Endothelial cell (in vitro differentiated cells): Measurements from ENCODE around the gene LIM2. TPM values are rescaled to one million over a fixed set of nuclear protein-coding genes. Genes with fewer than 3 reads are reported as not detected.
A peak's percentile ranks its signal among the peaks of the same experiment; 100 is the strongest.

Source experiments
- DNase-seq: peaks from one replicate; pipeline ENCODE4 v3.0.0; 2021; ENCODE audit warnings: low spot score
- H3K27ac Mint-ChIP-seq: one replicate; pipeline ENCODE4 v1.8.0; 2021; ENCODE audit warnings: mixed read lengths, inconsistent platforms; ENCODE audit not compliant: unreplicated experiment
- H3K27me3 Mint-ChIP-seq: one replicate; pipeline ENCODE4 v1.8.0; 2021; ENCODE audit warnings: mild to moderate bottlenecking, moderate library complexity, mixed read lengths, inconsistent platforms; ENCODE audit not compliant: unreplicated experiment
- H3K36me3 Mint-ChIP-seq: one replicate; pipeline ENCODE4 v1.8.0; 2021; ENCODE audit warnings: mild to moderate bottlenecking, low read depth, mixed read lengths, inconsistent platforms; ENCODE audit not compliant: unreplicated experiment
- H3K4me1 Mint-ChIP-seq: one replicate; pipeline ENCODE4 v1.8.0; 2021; ENCODE audit warnings: mild to moderate bottlenecking, mixed read lengths, inconsistent platforms; ENCODE audit not compliant: unreplicated experiment
- H3K4me3 Mint-ChIP-seq: one replicate; pipeline ENCODE4 v1.8.0; 2021; ENCODE audit warnings: mild to moderate bottlenecking, mixed read lengths, inconsistent platforms; ENCODE audit not compliant: unreplicated experiment
- H3K9me3 Mint-ChIP-seq: one replicate; pipeline ENCODE4 v1.8.0; 2021; ENCODE audit warnings: mixed read lengths, inconsistent platforms; ENCODE audit not compliant: unreplicated experiment
- total RNA-seq: library from RNA; stranded (reverse); fragmentation: NEBNext Ultra II Directional; extraction: Animal tissue kit (Norgen Biotek cat#: 25700); gene quantifications from one replicate; pipeline ENCODE4 v1.2.1, GENCODE V29; 2021; ENCODE audit not compliant: unreplicated experiment
- TF ChIP-seq, protein P1 (sequence below): fragments of 200-600 bp; sonication (generic); IDR thresholded peaks from one replicate; pipeline ENCODE4 v1.5.0; 2021; ENCODE audit warnings: antibody characterized with exemption; ENCODE audit not compliant: unreplicated experiment

Gene LIM2
- total RNA-seq, 1 donor from 2014 or later = not detected

DNA sequence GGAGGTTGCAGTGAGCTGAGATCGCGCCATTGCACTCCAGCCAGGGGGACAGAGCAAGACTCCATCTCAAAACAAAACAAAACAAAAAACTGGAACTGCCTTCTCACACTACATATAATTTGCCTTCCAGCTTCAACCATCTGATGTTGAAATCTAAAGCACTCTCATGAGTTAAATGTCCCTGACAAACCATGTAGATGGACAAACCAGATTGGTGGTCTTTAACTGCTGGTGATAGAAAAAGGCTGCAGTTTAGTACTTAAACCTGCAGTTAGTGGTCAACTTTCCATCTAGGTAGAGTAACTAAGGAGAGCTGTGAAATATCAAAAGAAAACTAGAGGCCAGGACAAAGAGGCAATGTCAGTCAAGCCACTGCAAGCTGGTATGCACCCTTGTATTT lies 8.4 kb upstream of the LIM2 start:
- TF ChIP-seq, protein P1, sequence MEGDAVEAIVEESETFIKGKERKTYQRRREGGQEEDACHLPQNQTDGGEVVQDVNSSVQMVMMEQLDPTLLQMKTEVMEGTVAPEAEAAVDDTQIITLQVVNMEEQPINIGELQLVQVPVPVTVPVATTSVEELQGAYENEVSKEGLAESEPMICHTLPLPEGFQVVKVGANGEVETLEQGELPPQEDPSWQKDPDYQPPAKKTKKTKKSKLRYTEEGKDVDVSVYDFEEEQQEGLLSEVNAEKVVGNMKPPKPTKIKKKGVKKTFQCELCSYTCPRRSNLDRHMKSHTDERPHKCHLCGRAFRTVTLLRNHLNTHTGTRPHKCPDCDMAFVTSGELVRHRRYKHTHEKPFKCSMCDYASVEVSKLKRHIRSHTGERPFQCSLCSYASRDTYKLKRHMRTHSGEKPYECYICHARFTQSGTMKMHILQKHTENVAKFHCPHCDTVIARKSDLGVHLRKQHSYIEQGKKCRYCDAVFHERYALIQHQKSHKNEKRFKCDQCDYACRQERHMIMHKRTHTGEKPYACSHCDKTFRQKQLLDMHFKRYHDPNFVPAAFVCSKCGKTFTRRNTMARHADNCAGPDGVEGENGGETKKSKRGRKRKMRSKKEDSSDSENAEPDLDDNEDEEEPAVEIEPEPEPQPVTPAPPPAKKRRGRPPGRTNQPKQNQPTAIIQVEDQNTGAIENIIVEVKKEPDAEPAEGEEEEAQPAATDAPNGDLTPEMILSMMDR = no peak
- Mint-ChIP-seq H3K27ac (no peak overlapping the region), H3K4me3 (no peak overlapping the region), H3K4me1 (no peaks in the 10 kb centered on the region), H3K36me3 (no peaks in the 10 kb centered on the region), H3K9me3 (no peaks in the 10 kb centered on the region), H3K27me3 (peaks cover 1% of the 10 kb centered on the region)
- DNase-seq = no peak

GRCh38 chr19:51394050-51394836 lies 6.5 kb upstream of the LIM2 start:
- Mint-ChIP-seq H3K4me3 (peak overlapping the region; percentile 80), H3K36me3 (no peaks in the 10 kb centered on the region), H3K27me3 (peaks cover 6% of the 10 kb centered on the region), H3K4me1 (no peaks in the 10 kb centered on the region), H3K27ac (peak overlapping the region; percentile 76), H3K9me3 (no peaks in the 10 kb centered on the region)
- TF ChIP-seq, protein P1 = no peak
- peak; percentile 77 for DNase-seq

DNA sequence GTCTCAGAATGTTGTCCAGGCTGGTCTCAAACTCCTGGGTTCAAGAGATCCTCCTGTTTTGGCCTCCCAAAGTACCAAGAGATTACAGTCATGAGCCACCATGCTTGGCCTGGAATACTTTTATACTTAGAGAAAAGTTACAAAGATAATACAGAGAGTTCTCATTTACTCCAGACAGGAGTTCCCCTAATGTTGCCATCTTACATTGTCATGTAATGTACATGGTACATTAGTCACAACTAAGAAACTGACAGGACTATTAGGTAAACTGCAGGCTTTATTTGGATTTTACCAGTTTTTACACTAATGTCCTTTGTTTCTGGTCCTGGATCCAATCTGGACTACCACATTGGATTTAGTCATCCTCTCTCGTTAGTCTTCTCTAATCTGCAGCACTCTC lies 4.9 kb upstream of the LIM2 start:
- H3K4me1 Mint-ChIP-seq = no peaks in the 10 kb centered on the region
- no peak for DNase-seq
- H3K4me3 Mint-ChIP-seq = no peak overlapping the region
- TF ChIP-seq, protein P1 = no peak
- peaks cover 6% of the 10 kb centered on the region for H3K27me3 Mint-ChIP-seq
- H3K27ac Mint-ChIP-seq = no peak overlapping the region
- no peaks in the 10 kb centered on the region for H3K36me3 Mint-ChIP-seq
- H3K9me3 Mint-ChIP-seq = no peaks in the 10 kb centered on the region

DNA sequence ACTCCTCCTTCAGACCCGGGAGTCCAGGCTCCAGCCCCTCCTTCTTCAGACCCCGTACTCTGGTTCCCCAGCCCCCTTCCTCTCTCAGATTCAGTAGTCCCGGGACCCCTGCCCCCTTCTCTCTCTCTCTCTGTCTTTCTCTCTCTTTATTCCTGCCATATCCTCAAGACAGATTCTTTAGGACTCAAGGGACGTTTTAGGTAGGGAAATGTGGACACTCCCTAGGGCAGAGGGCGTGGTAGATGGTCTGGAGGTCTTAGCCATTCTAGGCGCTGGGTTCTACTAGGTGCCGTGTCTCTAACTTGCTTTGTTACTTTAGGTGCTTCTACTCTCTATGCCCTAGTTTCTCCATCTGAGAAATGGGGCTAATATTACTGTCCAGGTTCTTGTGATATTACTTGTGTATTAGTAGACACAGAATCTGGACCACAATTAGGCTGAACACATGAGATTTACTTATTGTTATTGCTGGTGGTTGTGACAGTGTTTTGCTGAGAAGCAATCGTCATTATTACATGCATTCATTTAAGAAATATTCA lies 3.4 kb upstream of the LIM2 start:
- H3K27me3 Mint-ChIP-seq = peaks cover 6% of the 10 kb centered on the region
- H3K4me1 Mint-ChIP-seq = no peaks in the 10 kb centered on the region
- H3K9me3 Mint-ChIP-seq = no peaks in the 10 kb centered on the region

DNA sequence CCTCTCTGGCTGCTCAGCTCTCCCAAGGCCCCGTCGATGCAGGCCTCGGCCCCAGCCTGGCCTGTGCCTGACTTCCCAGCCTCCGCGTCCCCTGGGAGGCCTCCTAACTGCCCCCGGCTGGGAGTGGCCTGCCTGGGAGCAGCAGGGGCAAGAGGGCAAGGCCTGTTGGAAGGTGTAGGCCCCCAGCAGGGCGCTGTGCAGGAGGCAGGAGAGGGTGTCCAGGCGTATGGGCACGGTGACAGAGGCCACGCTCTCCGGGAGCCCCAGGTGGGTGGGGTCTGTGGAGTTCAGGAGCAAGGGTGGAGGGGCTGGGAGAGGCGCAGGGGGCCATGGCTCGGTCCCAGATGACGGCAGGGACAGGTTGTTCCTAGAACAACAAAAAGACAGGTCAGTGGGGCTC lies 1.4 kb upstream of the LIM2 start:
- Mint-ChIP-seq H3K36me3 (no peaks in the 10 kb centered on the region), H3K27me3 (peaks cover 6% of the 10 kb centered on the region), H3K4me3 (no peak overlapping the region), H3K4me1 (no peaks in the 10 kb centered on the region), H3K27ac (no peak overlapping the region), H3K9me3 (no peaks in the 10 kb centered on the region)
- TF ChIP-seq, protein P1 = no peak
- no peak for DNase-seq

More for the DNA sequence above, 3.4 kb upstream of the LIM2 start:
- Mint-ChIP-seq H3K27ac (no peak overlapping the region), H3K4me3 (no peak overlapping the region), H3K36me3 (no peaks in the 10 kb centered on the region)
- TF ChIP-seq, protein P1 = no peak
- DNase-seq = no peak
